ENCODE measurements around the gene CLEC2D.
"Not testable (repeated sequence)": the region's sequence is repeated elsewhere in the genome, so short reads cannot be mapped to it uniquely, and the experiment has no call there.

The CLEC2D gene

GRCh38 chr12:9634969-9635754, 34.4 kb upstream of the CLEC2D start:
- no peak overlapping the region for H3K27ac ChIP-seq
- H3K4me3 ChIP-seq = no peak overlapping the region
- TF ChIP-seq CTCF (IDR thresholded peaks at IDR 0.05) = no peak
- no peak for DNase-seq (ENCODE audit: low spot score)

GRCh38 chr12:9636150-9636850, 33.2 kb upstream of the CLEC2D start:
- DNase-seq (ENCODE audit: low spot score) = no peak
- no peak for TF ChIP-seq CTCF (IDR thresholded peaks at IDR 0.05)
- no peak overlapping the region for H3K4me3 ChIP-seq
- no peak overlapping the region for H3K27ac ChIP-seq

- Histone ChIP-seq H3K27ac (no peak overlapping the region), H3K4me3 (no peak overlapping the region)
- no peak for TF ChIP-seq CTCF (IDR thresholded peaks at IDR 0.05)
- DNase-seq (ENCODE audit: low spot score) = no peak
Measured at GRCh38 chr12:9636851-9637206, 32.7 kb upstream of the CLEC2D start.

GRCh38 chr12:9640024-9640423, 29.5 kb upstream of the CLEC2D start:
- no peak for TF ChIP-seq CTCF (IDR thresholded peaks at IDR 0.05)
- H3K4me3 ChIP-seq = no peak overlapping the region
- H3K27ac ChIP-seq = no peak overlapping the region
- no peak for DNase-seq (ENCODE audit: low spot score)

GRCh38 chr12:9642606-9643265, 26.8 kb upstream of the CLEC2D start:
- Histone ChIP-seq H3K27ac (no peak overlapping the region), H3K4me3 (no peak overlapping the region)
- DNase-seq (ENCODE audit: low spot score) = no peak
- TF ChIP-seq CTCF (IDR thresholded peaks at IDR 0.05) = no peak

GRCh38 chr12:9643266-9643660, 26.2 kb upstream of the CLEC2D start:
- Histone ChIP-seq H3K27ac (no peak overlapping the region), H3K4me3 (no peak overlapping the region)
- TF ChIP-seq CTCF (IDR thresholded peaks at IDR 0.05) = no peak
- DNase-seq (ENCODE audit: low spot score) = no peak

- H3K27ac ChIP-seq; DNase-seq (ENCODE audit: low spot score); H3K4me3 ChIP-seq: not testable (repeated sequence)
Measured at GRCh38 chr12:9644985-9645551, 24.4 kb upstream of the CLEC2D start.
